Ascending aorta (tissue), 2 donors: ENCODE measurements around the gene FHIT. TPM values are rescaled to one million over a fixed set of nuclear protein-coding genes. Genes with fewer than 3 reads are reported as not detected.

Experiments used
- DNase-seq, 2 donors: peaks; one replicate each; pipeline ENCODE4 v3.0.0-alpha.2; 2019; ENCODE audit warnings: low spot score in 2 of 2
- H3K27ac ChIP-seq, 2 donors: fragments of 200-600 bp; sonication (generic); one replicate each; pipeline ENCODE4 v1.5.1; 2016 to 2017; ENCODE audit warnings: mild to moderate bottlenecking in 1 of 2
- H3K27me3 ChIP-seq: fragments of 200-600 bp; sonication (generic); one replicate; pipeline ENCODE4 v1.5.1; 2017
- H3K36me3 ChIP-seq, 2 donors: fragments of 200-600 bp; sonication (generic); one replicate each; pipeline ENCODE4 v1.5.1; 2016
- H3K4me1 ChIP-seq, 2 donors: fragments of 200-600 bp; sonication (generic); one replicate each; pipeline ENCODE4 v1.5.1; 2016 to 2017; ENCODE audit warnings: mild to moderate bottlenecking in 1 of 2
- H3K4me3 ChIP-seq, 2 donors: fragments of 200-600 bp; sonication (generic); one replicate each; pipeline ENCODE4 v1.5.1; 2016 to 2017; ENCODE audit warnings: mild to moderate bottlenecking in 1 of 2
- H3K9me3 ChIP-seq, 2 donors: fragments of 200-600 bp; sonication (generic); one replicate each; pipeline ENCODE4 v1.5.1; 2016
- CTCF ChIP-seq, 3 experiments: fragments of 200-600 bp in 2 of 3; fragments of 450-650 bp in 1 of 3; sonication (generic) in 2 of 3; IDR thresholded peaks; one replicate each; pipeline ENCODE4 v1.5.1; 2016 to 2019; ENCODE audit warnings: antibody characterized with exemption in 3 of 3, mild to moderate bottlenecking in 1 of 3, moderate library complexity in 1 of 3
- intact Hi-C: fragments of 100-400 bp; cut with DNase I; formaldehyde crosslinking; loops from one replicate; pipeline ENCODE4 v1.15.1; 2023
- total RNA-seq: library from RNA; depleted of rRNA; stranded (reverse); fragments of >200 nt; gene quantifications from one replicate; pipeline ENCODE4 v1.1.0, GENCODE V29; 2016

Gene FHIT
- total RNA-seq, 1 donor from 2014 or later, result 0.21 TPM

GRCh38 chr3:59854061-59854709 lies 1397.1 kb downstream of the FHIT start:
- Histone ChIP-seq H3K27me3 (no peaks in the 10 kb centered on the region), H3K9me3 (no peaks in the 10 kb centered on the region), H3K27ac (no peak overlapping the region), H3K36me3 (no peaks in the 10 kb centered on the region), H3K4me1 (no peaks in the 10 kb centered on the region), H3K4me3 (no peak overlapping the region)
- intact Hi-C loops, result no loop called here
- DNase-seq, result no peak
- TF ChIP-seq CTCF (IDR thresholded peaks at IDR 0.05), result no peak

GRCh38 chr3:59850417-59850816 lies 1400.8 kb downstream of the FHIT start:
- TF ChIP-seq CTCF (IDR thresholded peaks at IDR 0.05), result no peak
- no peak overlapping the region for H3K4me3 ChIP-seq
- intact Hi-C loops, result no loop called here
- H3K27me3 ChIP-seq, result no peaks in the 10 kb centered on the region
- H3K36me3 ChIP-seq, result no peaks in the 10 kb centered on the region
- peaks cover 0 to 6% of the 10 kb centered on the region in 2 donors for H3K9me3 ChIP-seq
- no peak overlapping the region for H3K27ac ChIP-seq
- no peak for DNase-seq
- no peaks in the 10 kb centered on the region for H3K4me1 ChIP-seq

GRCh38 chr3:59845386-59845785 lies 1405.9 kb downstream of the FHIT start:
- intact Hi-C loops, result no loop called here
- H3K4me1 ChIP-seq, result no peaks in the 10 kb centered on the region
- no peak overlapping the region for H3K27ac ChIP-seq
- H3K9me3 ChIP-seq, result peaks cover 0 to 6% of the 10 kb centered on the region in 2 donors
- H3K36me3 ChIP-seq, result no peaks in the 10 kb centered on the region
- H3K27me3 ChIP-seq, result no peaks in the 10 kb centered on the region
- no peak for TF ChIP-seq CTCF (IDR thresholded peaks at IDR 0.05)
- no peak for DNase-seq
- no peak overlapping the region for H3K4me3 ChIP-seq

DNA sequence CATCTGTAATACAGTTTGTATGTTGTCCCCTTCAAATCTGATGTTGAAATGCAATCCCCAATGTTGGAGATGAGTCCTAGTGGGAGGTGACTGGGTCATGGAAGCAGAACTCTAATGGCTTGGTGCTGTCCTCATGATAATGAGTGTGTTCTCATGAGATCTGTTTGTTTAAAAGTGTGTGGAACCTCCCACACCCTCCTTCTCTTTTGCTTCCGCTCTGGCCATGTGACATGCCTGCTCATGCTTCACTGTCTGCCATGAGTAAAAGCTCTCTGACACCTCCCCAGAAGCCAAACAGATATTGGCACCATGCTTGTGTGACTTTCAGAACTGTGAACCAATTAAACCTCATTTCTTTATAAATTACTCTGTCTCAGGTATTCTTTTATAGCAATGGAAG lies 1407.4 kb downstream of the FHIT start:
- no peak for TF ChIP-seq CTCF (IDR thresholded peaks at IDR 0.05)
- intact Hi-C loops, result no loop called here

GRCh38 chr3:59839810-59840515 lies 1411.3 kb downstream of the FHIT start:
- intact Hi-C loops, result no loop called here
- Histone ChIP-seq H3K27ac (no peak overlapping the region), H3K9me3 (no peaks in the 10 kb centered on the region), H3K4me1 (no peaks in the 10 kb centered on the region), H3K36me3 (no peaks in the 10 kb centered on the region), H3K4me3 (no peak overlapping the region), H3K27me3 (no peaks in the 10 kb centered on the region)
- no peak for DNase-seq
- TF ChIP-seq CTCF (IDR thresholded peaks at IDR 0.05), result no peak

More for the DNA sequence above, 1407.4 kb downstream of the FHIT start:
- Histone ChIP-seq H3K9me3 (peaks cover 0 to 6% of the 10 kb centered on the region in 2 donors), H3K4me1 (no peaks in the 10 kb centered on the region), H3K36me3 (no peaks in the 10 kb centered on the region), H3K4me3 (no peak overlapping the region), H3K27ac (no peak overlapping the region), H3K27me3 (no peaks in the 10 kb centered on the region)
- DNase-seq, result no peak
